HepG2 (cell line): ENCODE measurements around the gene ZBTB43. TPM values are rescaled to one million over a fixed set of nuclear protein-coding genes. Genes with fewer than 3 reads are reported as not detected.

Experiments used
- CEBPB ChIP-seq: IDR thresholded peaks from 2 replicates; pipeline ENCODE4 v1.6.1; 2011; ENCODE audit warnings: low read depth, low read length, improper control_type of control experiment, borderline replicate concordance
- DPF2 ChIP-seq: sonication (generic); formaldehyde crosslinking; IDR thresholded peaks from 2 replicates; pipeline ENCODE4 v1.4.0; 2020; ENCODE audit warnings: mild to moderate bottlenecking, low read depth, missing genetic modification reagents, borderline replicate concordance
- GRHL1 ChIP-seq: sonication (generic); formaldehyde crosslinking; conservative IDR thresholded peaks from 2 replicates; pipeline ENCODE4 v1.8.0; 2022; ENCODE audit warnings: missing genetic modification reagents
- MXD3 ChIP-seq: IDR thresholded peaks from 2 replicates; pipeline ENCODE4 v1.6.1; 2016; ENCODE audit warnings: mild to moderate bottlenecking, missing biosample characterization, missing genetic modification reagents
- MYNN ChIP-seq: sonication (generic); formaldehyde crosslinking; IDR thresholded peaks from 2 replicates; pipeline ENCODE4 v1.4.0; 2020; ENCODE audit warnings: mild to moderate bottlenecking, low read depth, missing genetic modification reagents
- SMYD3 ChIP-seq: sonication (generic); formaldehyde crosslinking; IDR thresholded peaks from 2 replicates; pipeline ENCODE4 v1.8.1; 2023; ENCODE audit warnings: mild to moderate bottlenecking, missing genetic modification reagents
- SP140L ChIP-seq: sonication (generic); formaldehyde crosslinking; IDR thresholded peaks from 2 replicates; pipeline ENCODE4 v1.4.0; 2020; ENCODE audit warnings: missing genetic modification reagents, borderline replicate concordance
- ZBTB14 ChIP-seq: sonication (generic); formaldehyde crosslinking; IDR thresholded peaks from 2 replicates; pipeline ENCODE4 v1.4.0; 2020; ENCODE audit warnings: missing genetic modification reagents
- ZBTB21 ChIP-seq: sonication (generic); formaldehyde crosslinking; IDR thresholded peaks from 2 replicates; pipeline ENCODE4 v1.4.0; 2020; ENCODE audit warnings: missing genetic modification reagents
- ZFP36 ChIP-seq: fragments of 150-350 bp; IDR thresholded peaks from 2 replicates; pipeline ENCODE4 v1.6.1; 2018; ENCODE audit warnings: borderline replicate concordance, low read length, low read depth; ENCODE audit not compliant: partially characterized antibody
- ZFP36L1 ChIP-seq: sonication (generic); formaldehyde crosslinking; IDR thresholded peaks from 2 replicates; pipeline ENCODE4 v1.8.0; 2022; ENCODE audit warnings: mild to moderate bottlenecking, missing genetic modification reagents, moderate library complexity
- ZMAT5 ChIP-seq: sonication (generic); formaldehyde crosslinking; IDR thresholded peaks from 2 replicates; pipeline ENCODE4 v1.5.0; 2020; ENCODE audit warnings: mild to moderate bottlenecking, low read depth, missing genetic modification reagents, borderline replicate concordance
- ZNF101 ChIP-seq: sonication (generic); formaldehyde crosslinking; IDR thresholded peaks from 2 replicates; pipeline ENCODE4 v1.4.0; 2020; ENCODE audit warnings: mild to moderate bottlenecking, low read depth, missing genetic modification reagents, borderline replicate concordance
- ZNF275 ChIP-seq: sonication (generic); formaldehyde crosslinking; IDR thresholded peaks from 2 replicates; pipeline ENCODE4 v1.8.0; 2022; ENCODE audit warnings: missing genetic modification reagents, mild to moderate bottlenecking, inconsistent platforms, borderline replicate concordance
- ZNF33A ChIP-seq: sonication (generic); formaldehyde crosslinking; IDR thresholded peaks from 2 replicates; pipeline ENCODE4 v1.5.1; 2020; ENCODE audit warnings: missing genetic modification reagents, mild to moderate bottlenecking, moderate library complexity, borderline replicate concordance
- ZNF629 ChIP-seq: sonication (generic); formaldehyde crosslinking; conservative IDR thresholded peaks from 2 replicates; pipeline ENCODE4 v1.5.0; 2020; ENCODE audit warnings: missing genetic modification reagents
- ZNF784 ChIP-seq: sonication (generic); formaldehyde crosslinking; IDR thresholded peaks from 2 replicates; pipeline ENCODE4 v1.5.1; 2020; ENCODE audit warnings: missing genetic modification reagents, mild to moderate bottlenecking, borderline replicate concordance
- ZNF839 ChIP-seq: sonication (generic); formaldehyde crosslinking; IDR thresholded peaks from 2 replicates; pipeline ENCODE4 v1.4.0; 2020; ENCODE audit warnings: missing genetic modification reagents, mild to moderate bottlenecking, borderline replicate concordance
- ZSCAN29 ChIP-seq: sonication (generic); formaldehyde crosslinking; conservative IDR thresholded peaks from 2 replicates; pipeline ENCODE4 v1.4.0; 2020; ENCODE audit warnings: mild to moderate bottlenecking, missing genetic modification reagents
- ZSCAN30 ChIP-seq: sonication (generic); formaldehyde crosslinking; IDR thresholded peaks from 2 replicates; pipeline ENCODE4 v1.5.0; 2020; ENCODE audit warnings: mild to moderate bottlenecking, missing genetic modification reagents
- polyA plus RNA-seq, 8 experiments: library from polyadenylated mRNA; depleted of rRNA in 3 of 8; stranded (reverse) in 7 of 8; unstranded in 1 of 8; fragments of >200 nt; fragmentation: Illumina TruSeq in 4 of 8; extraction: Trizol in 4 of 8; gene quantifications; 2 replicates each; pipeline versions ENCODE4 v1.2.1 to v1.2.3, GENCODE V29; 2011 to 2016; ENCODE audit warnings: low read depth in 4 of 8, missing spikeins in 1 of 8, mixed read lengths in 1 of 8; ENCODE audit not compliant: insufficient read depth in 1 of 8
- total RNA-seq, 5 experiments: library from RNA; depleted of rRNA; stranded (reverse); fragments of >200 nt; fragmentation: Illumina TruSeq; extraction: Trizol; gene quantifications; 2 replicates each; pipeline ENCODE4 v1.2.3, GENCODE V29; 2016; ENCODE audit warnings: low read depth in 1 of 5
- TF ChIP-seq, protein P1 (sequence below): IDR thresholded peaks from 2 replicates; pipeline ENCODE4 v1.6.1; 2018; ENCODE audit warnings: missing genetic modification reagents, mild to moderate bottlenecking, missing compliant biosample characterization

Gene ZBTB43
- total and polyA plus RNA-seq, 2 of the 13 experiments (the other 11 are each of a cell fraction or from before 2014, with no cell fraction given) = 7.1 to 31.4 TPM

DNA sequence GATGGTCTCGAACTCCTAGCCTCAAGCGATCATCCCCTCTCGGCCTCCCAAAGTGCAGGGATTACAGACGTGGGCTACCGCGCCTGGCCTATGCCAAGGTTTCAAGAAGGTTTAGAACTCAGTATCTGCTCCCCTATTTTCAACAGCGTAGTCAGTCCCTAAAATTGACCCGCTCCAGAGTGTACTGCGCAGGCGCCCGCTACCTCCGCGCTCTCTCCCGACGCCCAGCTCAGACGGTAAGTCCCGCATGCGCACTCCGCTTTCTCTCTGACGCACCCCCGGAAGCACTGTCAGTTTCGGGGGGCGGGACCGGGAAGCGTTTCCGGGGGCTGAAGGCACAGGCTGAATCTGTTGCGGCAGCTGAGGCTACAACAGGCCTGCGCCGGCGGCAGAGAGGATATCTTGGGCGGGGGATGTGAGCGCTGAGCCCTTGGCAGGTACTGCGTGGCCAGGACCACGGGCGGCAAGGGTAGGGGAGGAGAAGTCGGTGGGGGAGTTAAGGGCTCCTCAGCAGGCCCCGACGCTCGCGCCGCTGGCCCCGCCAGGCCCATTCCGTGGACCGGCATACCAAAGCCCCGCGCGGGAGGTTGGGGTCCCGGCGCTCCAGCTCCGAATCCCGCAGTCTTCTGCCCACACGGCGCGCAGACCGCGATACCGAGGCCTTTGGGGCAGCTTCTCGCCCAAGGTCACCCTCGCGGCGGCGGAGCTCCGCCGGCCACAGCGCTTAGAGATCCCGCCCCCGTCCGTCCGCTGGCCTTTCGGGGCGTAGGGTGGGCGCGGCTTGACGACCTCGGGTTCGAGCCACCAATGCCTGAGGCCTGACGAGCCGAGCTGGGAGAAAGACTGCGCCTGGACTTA is at the start of gene ZBTB43 (continued):
- TF ChIP-seq ZNF629 (CRISPR knock-in tag) (no peak), SMYD3 (peak; percentile 92), ZBTB14 (CRISPR knock-in tag) (no peak), ZMAT5 (CRISPR knock-in tag) (no peak), ZNF839 (CRISPR knock-in tag) (no peak), DPF2 (CRISPR knock-in tag) (no peak), ZSCAN30 (no peak), ZSCAN29 (CRISPR knock-in tag) (no peak), ZBTB21 (no peak), GRHL1 (no peak), CEBPB (no peak), ZNF275 (CRISPR knock-in tag) (peak; percentile 89), ZNF33A (CRISPR knock-in tag) (peak; percentile 21; the same call in 1 of the 2 replicates), ZFP36L1 (0 out of 2 replicates have a peak, but pooled peaks have one; percentile 48), ZNF101 (CRISPR knock-in tag) (no peak), SP140L (no peak), MYNN (no peak), ZFP36 (no peak), MXD3 (CRISPR knock-in tag) (no peak; the same call in 1 of the 2 replicates), ZNF784 (CRISPR knock-in tag) (peak; percentile 100)
- TF ChIP-seq, protein P1, sequence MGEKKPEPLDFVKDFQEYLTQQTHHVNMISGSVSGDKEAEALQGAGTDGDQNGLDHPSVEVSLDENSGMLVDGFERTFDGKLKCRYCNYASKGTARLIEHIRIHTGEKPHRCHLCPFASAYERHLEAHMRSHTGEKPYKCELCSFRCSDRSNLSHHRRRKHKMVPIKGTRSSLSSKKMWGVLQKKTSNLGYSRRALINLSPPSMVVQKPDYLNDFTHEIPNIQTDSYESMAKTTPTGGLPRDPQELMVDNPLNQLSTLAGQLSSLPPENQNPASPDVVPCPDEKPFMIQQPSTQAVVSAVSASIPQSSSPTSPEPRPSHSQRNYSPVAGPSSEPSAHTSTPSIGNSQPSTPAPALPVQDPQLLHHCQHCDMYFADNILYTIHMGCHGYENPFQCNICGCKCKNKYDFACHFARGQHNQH = peak; percentile 58; the same call in 1 of the 2 replicates
